Naive B cell (primary cell): ENCODE results near the gene PSPH. TPM values are rescaled to one million over a fixed set of nuclear protein-coding genes. Genes with fewer than 3 reads are reported as not detected.
"Not testable (repeated sequence)": the region's sequence is repeated elsewhere in the genome, so short reads cannot be mapped to it uniquely, and the experiment has no call there.

ENCODE experiments used
- ATAC-seq, 2 donors: fragments of 150-1000 bp; cut with Tn5 transposase; 2 replicates each; pipeline ENCODE4 v1.10.0; 2021; ENCODE audit warnings: low read depth in 2 of 2, mild to moderate bottlenecking in 2 of 2, moderate library complexity in 2 of 2
- DNase-seq: peaks from one replicate; pipeline ENCODE4 v3.0.0; 2022
- H3K27ac Mint-ChIP-seq, 6 donors: one replicate each; pipeline ENCODE4 v1.8.0; 2020 to 2022; ENCODE audit warnings: mild to moderate bottlenecking in 6 of 6, mixed read lengths in 6 of 6, moderate library complexity in 5 of 6, inconsistent platforms in 2 of 6
- H3K27me3 Mint-ChIP-seq, 3 donors: one replicate each; pipeline ENCODE4 v1.8.0; 2021 to 2022; ENCODE audit warnings: mixed read lengths in 3 of 3, mild to moderate bottlenecking in 1 of 3
- H3K36me3 Mint-ChIP-seq, 2 donors: one replicate each; pipeline ENCODE4 v1.8.0; 2020 to 2022; ENCODE audit warnings: mixed read lengths in 2 of 2, inconsistent platforms in 1 of 2, mild to moderate bottlenecking in 1 of 2
- H3K4me1 Mint-ChIP-seq, 3 donors: one replicate each; pipeline ENCODE4 v1.8.0; 2020 to 2022; ENCODE audit warnings: mixed read lengths in 3 of 3, inconsistent platforms in 1 of 3, mild to moderate bottlenecking in 1 of 3, moderate library complexity in 1 of 3
- H3K4me3 Mint-ChIP-seq, 8 donors: one replicate each; pipeline ENCODE4 v1.8.0; 2020 to 2022; ENCODE audit warnings: mild to moderate bottlenecking in 8 of 8, mixed read lengths in 8 of 8, moderate library complexity in 8 of 8, inconsistent platforms in 2 of 8
- H3K9me3 Mint-ChIP-seq, 7 donors: one replicate each; pipeline ENCODE4 v1.8.0; 2020 to 2022; ENCODE audit warnings: mixed read lengths in 7 of 7, mild to moderate bottlenecking in 5 of 7, inconsistent platforms in 2 of 7, moderate library complexity in 1 of 7
- polyA plus RNA-seq, 6 donors: library from polyadenylated mRNA; unstranded; fragments of 300-500 nt; fragmentation: Illumina TruSeq; gene quantifications; one replicate each; pipeline ENCODE4 v1.2.3, GENCODE V29; 2021; ENCODE audit warnings: low read depth in 6 of 6

Gene PSPH
- 1 to 10 TPM in 5 of 6 donors, not detected in 1; 4.9 to 6.1 (median 5.8) TPM for polyA plus RNA-seq

DNA sequence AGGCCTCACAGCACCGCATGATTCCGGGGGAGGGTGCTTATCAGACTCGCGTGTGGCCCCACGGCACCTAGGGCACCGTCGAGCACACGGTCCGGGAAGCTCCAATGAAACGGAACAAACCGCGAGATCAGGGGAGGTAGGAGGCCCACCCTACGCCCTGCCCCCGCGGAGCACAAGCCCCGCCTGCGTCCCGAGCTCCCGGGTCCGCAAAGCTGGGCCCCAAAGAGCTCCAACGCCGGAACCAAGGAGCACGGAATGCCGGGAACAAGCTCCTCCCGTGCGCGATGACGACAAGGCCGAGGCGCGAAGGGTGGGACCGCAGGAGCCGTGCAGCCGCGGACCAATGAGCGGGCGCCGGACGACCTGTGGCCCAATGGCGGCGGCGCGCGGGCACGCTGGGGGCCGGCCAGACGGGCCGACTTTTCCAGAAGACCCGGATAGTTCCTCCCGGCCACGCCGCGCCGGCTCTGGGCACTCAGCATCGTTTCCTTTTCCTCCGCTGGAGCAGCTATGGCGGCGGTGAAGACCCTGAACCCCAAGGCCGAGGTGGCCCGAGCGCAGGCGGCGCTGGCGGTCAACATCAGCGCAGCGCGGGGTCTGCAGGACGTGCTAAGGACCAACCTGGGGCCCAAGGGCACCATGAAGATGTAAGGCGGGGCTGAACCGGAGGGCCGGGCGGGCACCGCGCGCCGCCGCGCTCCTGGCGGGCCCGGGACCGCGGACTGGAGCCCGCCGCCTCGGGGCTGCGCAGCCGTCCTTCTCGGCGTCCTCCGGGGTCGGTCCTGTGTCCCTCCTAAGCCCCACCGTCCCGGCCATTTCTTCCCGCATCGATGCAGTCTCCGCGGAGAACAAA is at the start of gene PSPH, which contains the start of gene CCT6A:
TSS of gene PSPH (minus strand) at position 106 of the 853 bp plus-strand sequence. CDS start 30,232 bp downstream, outside the sequence.
TSS of gene CCT6A (plus strand) at position 427 of the 853 bp plus-strand sequence. CDS start at position 511, 84 bp downstream.
- H3K4me3 Mint-ChIP-seq, result peak within 1 kb of the TSS; percentile 81 to 99 (median 96)
- no peaks in the 10 kb centered on the region for H3K27me3 Mint-ChIP-seq
- no peaks in the 10 kb centered on the region for H3K9me3 Mint-ChIP-seq
- peaks cover 5 to 31% (median 21%) of the 10 kb centered on the region in 3 donors for H3K4me1 Mint-ChIP-seq
- peak within 1 kb of the TSS; percentile 80 to 97 (median 96) for H3K27ac Mint-ChIP-seq
- H3K36me3 Mint-ChIP-seq, result no peaks in the 10 kb centered on the region
- ATAC-seq (peak; percentile 86 to 87), DNase-seq (peak; percentile 87)

GRCh38 chr7:56099653-56100052 is 48.4 kb upstream of the PSPH start:
- peaks cover 10 to 12% of the 10 kb centered on the region in 2 donors for H3K36me3 Mint-ChIP-seq
- ATAC-seq (no peak), DNase-seq (no peak)
- H3K4me3 Mint-ChIP-seq, result no peak overlapping the region
- H3K4me1 Mint-ChIP-seq, result peaks cover 0 to 10% (median 5%) of the 10 kb centered on the region in 3 donors
- H3K9me3 Mint-ChIP-seq, result no peaks in the 10 kb centered on the region
- no peak overlapping the region for H3K27ac Mint-ChIP-seq
- H3K27me3 Mint-ChIP-seq, result no peaks in the 10 kb centered on the region

- peaks cover 6 to 12% of the 10 kb centered on the region in 2 donors for H3K36me3 Mint-ChIP-seq
- not testable (repeated sequence) for H3K4me3 Mint-ChIP-seq, DNase-seq, H3K27ac Mint-ChIP-seq, H3K27me3 Mint-ChIP-seq, H3K4me1 Mint-ChIP-seq, H3K9me3 Mint-ChIP-seq, ATAC-seq
These were observed 47.2 kb upstream of the PSPH start for GRCh38 chr7:56098187-56099008.

DNA sequence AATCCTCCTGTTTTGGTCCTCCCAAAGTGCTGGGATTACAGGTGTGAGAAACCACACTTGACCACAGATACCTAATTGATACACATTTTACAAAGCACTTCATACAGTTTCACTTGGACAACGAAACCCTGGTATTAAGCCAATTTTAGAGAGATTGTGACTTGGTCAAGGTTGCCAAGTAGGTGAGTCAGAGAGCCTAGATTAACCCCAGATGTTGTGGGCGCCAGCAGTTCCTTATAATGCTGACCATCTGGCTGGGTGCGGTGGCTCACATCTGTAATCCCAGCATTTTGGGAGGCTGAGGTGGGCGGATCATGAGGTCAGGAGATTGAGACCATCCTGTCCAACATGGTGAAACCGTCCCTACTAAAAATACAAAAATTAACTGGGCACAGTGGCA is 46.5 kb upstream of the PSPH start:
- peaks cover 0 to 5% (median 3%) of the 10 kb centered on the region in 3 donors for H3K4me1 Mint-ChIP-seq
- ATAC-seq, result no peak
- no peak overlapping the region for H3K27ac Mint-ChIP-seq
- no peak overlapping the region for H3K4me3 Mint-ChIP-seq
- DNase-seq, result no peak
- peaks cover 6 to 12% of the 10 kb centered on the region in 2 donors for H3K36me3 Mint-ChIP-seq
- no peaks in the 10 kb centered on the region for H3K9me3 Mint-ChIP-seq
- no peaks in the 10 kb centered on the region for H3K27me3 Mint-ChIP-seq

- Mint-ChIP-seq H3K27me3 (no peaks in the 10 kb centered on the region), H3K4me3 (peak within 1 kb of the TSS in 1 of 8 donors; percentile 47), H3K36me3 (no peaks in the 10 kb centered on the region), H3K9me3 (no peaks in the 10 kb centered on the region), H3K27ac (peak within 1 kb of the TSS in 5 of 6 donors; percentile 7 to 54 (median 29)), H3K4me1 (no peaks in the 10 kb centered on the region)
- ATAC-seq (no peak), DNase-seq (no peak)
These were observed 41.7 kb upstream of the PSPH start, which contains the start of gene PHKG1 for GRCh38 chr7:56092789-56093531. Gene PHKG1 (minus strand): TSS chr7:56092952. CDS start chr7:56088941, 4,011 bp downstream.

- not testable (repeated sequence) for H3K9me3 Mint-ChIP-seq, ATAC-seq, H3K4me3 Mint-ChIP-seq, H3K36me3 Mint-ChIP-seq, H3K27me3 Mint-ChIP-seq, DNase-seq, H3K4me1 Mint-ChIP-seq
- H3K27ac Mint-ChIP-seq, result peak overlapping the region in 2 of 6 donors; percentile 7 to 26
These were observed 41.1 kb upstream of the PSPH start for GRCh38 chr7:56092388-56092787.

GRCh38 chr7:56091591-56091990 is 40.3 kb upstream of the PSPH start:
- no peaks in the 10 kb centered on the region for H3K27me3 Mint-ChIP-seq
- no peak overlapping the region for H3K4me3 Mint-ChIP-seq
- H3K9me3 Mint-ChIP-seq, result no peaks in the 10 kb centered on the region
- no peak for DNase-seq
- no peaks in the 10 kb centered on the region for H3K36me3 Mint-ChIP-seq
- H3K4me1 Mint-ChIP-seq, result no peaks in the 10 kb centered on the region
- H3K27ac Mint-ChIP-seq, result peak overlapping the region in 2 of 6 donors; percentile 7 to 47
- no peak for ATAC-seq

GRCh38 chr7:56087445-56087844 is 36.2 kb upstream of the PSPH start:
- H3K36me3 Mint-ChIP-seq, result no peaks in the 10 kb centered on the region
- H3K4me1 Mint-ChIP-seq, result no peaks in the 10 kb centered on the region
- H3K9me3 Mint-ChIP-seq, result no peaks in the 10 kb centered on the region
- H3K27ac Mint-ChIP-seq, result no peak overlapping the region
- DNase-seq (no peak), ATAC-seq (no peak)
- H3K4me3 Mint-ChIP-seq, result no peak overlapping the region
- no peaks in the 10 kb centered on the region for H3K27me3 Mint-ChIP-seq

- Mint-ChIP-seq H3K27ac (no peak overlapping the region), H3K36me3 (no peaks in the 10 kb centered on the region), H3K4me3 (no peak overlapping the region), H3K4me1 (no peaks in the 10 kb centered on the region), H3K27me3 (no peaks in the 10 kb centered on the region), H3K9me3 (no peaks in the 10 kb centered on the region)
- ATAC-seq, result no peak
- DNase-seq, result no peak
These were observed 35.5 kb upstream of the PSPH start for GRCh38 chr7:56086761-56087160.

DNA sequence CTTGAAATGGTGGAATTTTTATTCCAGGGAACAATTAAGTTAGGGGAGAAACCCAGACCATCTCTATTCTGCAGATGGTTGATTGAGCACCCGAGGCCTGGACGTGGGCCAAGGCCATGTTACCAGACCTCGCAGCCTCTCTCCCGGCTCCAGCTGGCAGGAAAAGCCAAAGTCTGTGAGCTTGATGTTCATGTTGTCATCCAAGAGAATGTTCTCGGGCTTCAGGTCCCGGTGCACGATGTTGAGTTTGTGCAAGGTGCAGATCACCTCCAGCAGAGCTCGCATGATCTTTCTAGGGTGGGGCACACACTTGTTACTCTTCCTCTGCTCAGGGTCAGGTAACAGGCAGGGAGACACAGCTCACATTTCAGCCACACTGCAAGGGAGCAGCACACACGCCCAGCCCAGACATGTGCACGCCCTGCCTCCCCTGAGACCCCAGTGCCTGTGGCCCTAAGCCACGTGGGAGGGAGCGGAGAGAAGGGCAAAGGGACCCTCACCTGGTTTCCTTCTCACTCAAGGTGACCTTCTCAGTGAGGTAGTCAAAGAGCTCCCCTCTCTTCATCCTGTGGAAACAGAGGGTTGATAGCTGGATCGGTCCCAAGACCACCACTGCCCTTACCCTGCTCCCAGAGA is 32.0 kb upstream of the PSPH start:
- H3K36me3 Mint-ChIP-seq, result peaks cover 0 to 8% of the 10 kb centered on the region in 2 donors
- DNase-seq, result no peak
- no peaks in the 10 kb centered on the region for H3K27me3 Mint-ChIP-seq
- H3K4me1 Mint-ChIP-seq, result no peaks in the 10 kb centered on the region
- H3K9me3 Mint-ChIP-seq, result no peaks in the 10 kb centered on the region
- no peak overlapping the region for H3K4me3 Mint-ChIP-seq
- no peak for ATAC-seq
- peak overlapping the region in 1 of 6 donors; percentile 58 for H3K27ac Mint-ChIP-seq

DNA sequence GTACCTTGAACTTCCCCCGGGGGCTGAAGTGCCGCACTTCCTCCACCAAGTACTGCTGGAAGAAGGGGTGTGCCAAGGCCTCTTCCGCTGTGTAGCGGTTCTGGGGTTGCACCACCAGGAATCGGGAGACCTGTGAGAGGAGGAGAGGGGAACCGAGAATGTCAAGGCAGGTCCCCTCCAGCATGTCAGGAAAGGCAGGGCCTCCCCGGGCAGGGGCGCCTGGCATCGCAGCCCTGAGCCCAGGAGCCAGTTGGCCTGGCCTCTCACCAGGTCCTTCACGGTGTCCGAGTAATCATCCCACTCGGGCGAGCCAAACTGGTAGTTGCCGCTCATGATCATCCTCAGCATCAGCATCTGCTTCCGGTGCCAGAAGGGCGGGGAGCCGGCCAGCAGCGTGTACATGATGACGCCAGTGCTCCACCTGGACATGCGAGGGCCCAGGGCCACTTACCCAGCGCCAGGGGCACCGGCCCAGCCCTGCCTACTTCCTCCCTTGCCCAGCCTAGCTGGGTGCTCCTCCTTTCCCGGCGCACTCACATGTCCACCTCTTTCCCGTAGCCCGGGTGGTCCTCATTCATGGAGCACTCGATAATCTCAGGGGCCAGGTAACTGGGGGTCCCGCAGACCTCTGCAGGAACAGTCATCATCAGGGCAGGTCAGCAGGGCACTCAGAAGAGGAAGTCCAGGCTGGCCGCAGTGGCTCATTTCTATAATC is 30.5 kb upstream of the PSPH start:
- H3K36me3 Mint-ChIP-seq, result peaks cover 0 to 8% of the 10 kb centered on the region in 2 donors
- H3K27ac Mint-ChIP-seq, result peak overlapping the region in 2 of 6 donors; percentile 76 to 83

More for the DNA sequence above, 30.5 kb upstream of the PSPH start:
- ATAC-seq (no peak), DNase-seq (no peak)
- Mint-ChIP-seq H3K4me1 (no peaks in the 10 kb centered on the region), H3K27me3 (no peaks in the 10 kb centered on the region), H3K4me3 (no peak overlapping the region), H3K9me3 (no peaks in the 10 kb centered on the region)
